A549 (cell line): ENCODE measurements around the gene ARHGDIG.

ENCODE experiments used
- BHLHE40 ChIP-seq: IDR thresholded peaks from 2 replicates; pipeline ENCODE4 v1.6.1; 2012; ENCODE audit warnings: low read depth, low read length, inconsistent platforms
- CBX2 ChIP-seq: fragments of 200-600 bp; sonication (generic); IDR thresholded peaks from 2 replicates; pipeline ENCODE4 v1.6.1; 2016; ENCODE audit warnings: low read depth, mild to moderate bottlenecking, borderline replicate concordance
- CTCF ChIP-seq: fragments of >200 bp; sonication (Bioruptor Twin); formaldehyde crosslinking; IDR thresholded peaks from 3 replicates; pipeline ENCODE4 v1.5.1; 2016
- EP300 ChIP-seq, 2 experiments: fragments of >200 bp; sonication (Bioruptor Twin); formaldehyde crosslinking; IDR thresholded peaks; 2 replicates in 1 of 2; 3 replicates in 1 of 2; pipeline ENCODE4 v1.6.1; 2016 to 2017
- ESRRA ChIP-seq: fragments of 150-350 bp; IDR thresholded peaks from 2 replicates; pipeline ENCODE4 v1.6.1; 2014; ENCODE audit warnings: mild to moderate bottlenecking, low read length, borderline replicate concordance
- FOXS1 ChIP-seq: fragments of 250-450 bp; sonication (Bioruptor Pico); IDR thresholded peaks from 2 replicates; pipeline ENCODE4 v1.5.0; 2020; ENCODE audit warnings: mild to moderate bottlenecking, moderate library complexity
- GATA3 ChIP-seq: IDR thresholded peaks from 2 replicates; pipeline ENCODE4 v1.6.1; 2012; ENCODE audit warnings: borderline replicate concordance
- JUNB ChIP-seq: fragments of >200 bp; sonication (Bioruptor Twin); formaldehyde crosslinking; IDR thresholded peaks from 2 replicates; pipeline ENCODE4 v1.6.1; 2016
- POLR2A ChIP-seq: IDR thresholded peaks from 2 replicates; pipeline ENCODE4 v1.6.1; 2012; ENCODE audit warnings: mild to moderate bottlenecking, low read length
- RAD21 ChIP-seq, 2 experiments: fragments of >200 bp in 1 of 2; sonication (Bioruptor Twin) in 1 of 2; formaldehyde crosslinking in 1 of 2; IDR thresholded peaks in 1 of 2; conservative IDR thresholded peaks in 1 of 2; 2 replicates in 1 of 2; 3 replicates in 1 of 2; pipeline ENCODE4 v1.6.1; 2012 to 2018; ENCODE audit warnings: inconsistent platforms in 1 of 2

- no peak for TF ChIP-seq CTCF
- no peak for TF ChIP-seq POLR2A
- no peak for TF ChIP-seq ESRRA
- TF ChIP-seq FOXS1 (CRISPR knock-in tag), result no peak
- no peak for TF ChIP-seq GATA3
- no peak for TF ChIP-seq EP300 (IDR thresholded peaks at IDR 0.05)
- TF ChIP-seq BHLHE40, result no peak
- no peak for TF ChIP-seq RAD21 (conservative IDR thresholded peaks at IDR 0.05 in 1 of 2, IDR thresholded peaks at IDR 0.05 in 1 of 2)
- TF ChIP-seq JUNB, result no peak
- TF ChIP-seq CBX2, result no peak
Measured at GRCh38 chr16:291539-291938, 11.1 kb downstream of the ARHGDIG start.
